Endothelial cell (in vitro differentiated cells): ENCODE results near the gene ZNF326. TPM values are rescaled to one million over a fixed set of nuclear protein-coding genes. Genes with fewer than 3 reads are reported as not detected.

Experiments
- DNase-seq: peaks from one replicate; pipeline ENCODE4 v3.0.0; 2021; ENCODE audit warnings: low spot score
- H3K27ac Mint-ChIP-seq: one replicate; pipeline ENCODE4 v1.8.0; 2021; ENCODE audit warnings: mixed read lengths, inconsistent platforms; ENCODE audit not compliant: unreplicated experiment
- H3K27me3 Mint-ChIP-seq: one replicate; pipeline ENCODE4 v1.8.0; 2021; ENCODE audit warnings: mild to moderate bottlenecking, moderate library complexity, mixed read lengths, inconsistent platforms; ENCODE audit not compliant: unreplicated experiment
- H3K36me3 Mint-ChIP-seq: one replicate; pipeline ENCODE4 v1.8.0; 2021; ENCODE audit warnings: mild to moderate bottlenecking, low read depth, mixed read lengths, inconsistent platforms; ENCODE audit not compliant: unreplicated experiment
- H3K4me1 Mint-ChIP-seq: one replicate; pipeline ENCODE4 v1.8.0; 2021; ENCODE audit warnings: mild to moderate bottlenecking, mixed read lengths, inconsistent platforms; ENCODE audit not compliant: unreplicated experiment
- H3K4me3 Mint-ChIP-seq: one replicate; pipeline ENCODE4 v1.8.0; 2021; ENCODE audit warnings: mild to moderate bottlenecking, mixed read lengths, inconsistent platforms; ENCODE audit not compliant: unreplicated experiment
- H3K9me3 Mint-ChIP-seq: one replicate; pipeline ENCODE4 v1.8.0; 2021; ENCODE audit warnings: mixed read lengths, inconsistent platforms; ENCODE audit not compliant: unreplicated experiment
- total RNA-seq: library from RNA; stranded (reverse); fragmentation: NEBNext Ultra II Directional; extraction: Animal tissue kit (Norgen Biotek cat#: 25700); gene quantifications from one replicate; pipeline ENCODE4 v1.2.1, GENCODE V29; 2021; ENCODE audit not compliant: unreplicated experiment
- TF ChIP-seq, protein P1 (sequence below): fragments of 200-600 bp; sonication (generic); IDR thresholded peaks from one replicate; pipeline ENCODE4 v1.5.0; 2021; ENCODE audit warnings: antibody characterized with exemption; ENCODE audit not compliant: unreplicated experiment

The ZNF326 gene
- total RNA-seq, 1 donor from 2014 or later, result 36.5 TPM

DNA sequence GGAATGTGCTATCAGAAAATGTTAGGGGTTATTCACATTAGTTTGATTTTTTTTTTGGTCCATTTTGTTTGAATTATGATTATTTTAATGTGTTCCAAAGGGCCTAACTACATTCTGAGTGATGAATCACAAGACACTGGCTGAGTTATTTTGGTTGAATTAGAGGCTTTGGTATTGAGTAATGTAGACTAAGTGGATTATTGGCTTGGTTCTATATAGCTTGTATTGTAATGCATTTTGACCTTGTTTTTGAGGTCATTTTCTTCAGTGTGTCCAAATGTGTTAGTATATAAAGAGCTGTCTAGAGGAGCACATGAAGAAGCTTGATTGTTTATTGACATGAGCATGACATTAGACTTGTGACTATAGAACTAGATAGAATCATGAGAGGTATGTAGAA, 3.4 kb downstream of the ZNF326 start:
- H3K27ac Mint-ChIP-seq, result no peak overlapping the region
- no peaks in the 10 kb centered on the region for H3K9me3 Mint-ChIP-seq
- H3K4me1 Mint-ChIP-seq, result peaks cover 15% of the 10 kb centered on the region

DNA sequence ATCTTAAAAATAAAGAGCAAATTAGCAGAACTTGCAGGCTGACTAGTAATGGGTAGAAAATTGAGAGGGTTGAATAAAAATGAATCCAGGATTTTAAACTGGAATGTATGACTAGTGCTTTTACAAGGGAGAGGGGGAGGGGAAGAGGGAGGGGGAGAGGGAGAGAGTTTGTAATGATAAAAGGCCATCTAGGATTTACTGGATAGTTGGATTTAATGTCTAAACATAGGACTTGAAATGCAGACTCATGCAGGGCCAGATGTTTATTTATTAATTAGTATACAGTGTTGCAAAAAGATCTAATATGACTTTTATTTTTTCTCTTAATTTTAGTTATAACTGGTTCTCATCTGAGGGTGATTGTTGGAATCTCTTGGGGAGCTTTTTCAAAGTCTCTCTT, 4.3 kb downstream of the ZNF326 start:
- DNase-seq, result no peak
- TF ChIP-seq, protein P1, sequence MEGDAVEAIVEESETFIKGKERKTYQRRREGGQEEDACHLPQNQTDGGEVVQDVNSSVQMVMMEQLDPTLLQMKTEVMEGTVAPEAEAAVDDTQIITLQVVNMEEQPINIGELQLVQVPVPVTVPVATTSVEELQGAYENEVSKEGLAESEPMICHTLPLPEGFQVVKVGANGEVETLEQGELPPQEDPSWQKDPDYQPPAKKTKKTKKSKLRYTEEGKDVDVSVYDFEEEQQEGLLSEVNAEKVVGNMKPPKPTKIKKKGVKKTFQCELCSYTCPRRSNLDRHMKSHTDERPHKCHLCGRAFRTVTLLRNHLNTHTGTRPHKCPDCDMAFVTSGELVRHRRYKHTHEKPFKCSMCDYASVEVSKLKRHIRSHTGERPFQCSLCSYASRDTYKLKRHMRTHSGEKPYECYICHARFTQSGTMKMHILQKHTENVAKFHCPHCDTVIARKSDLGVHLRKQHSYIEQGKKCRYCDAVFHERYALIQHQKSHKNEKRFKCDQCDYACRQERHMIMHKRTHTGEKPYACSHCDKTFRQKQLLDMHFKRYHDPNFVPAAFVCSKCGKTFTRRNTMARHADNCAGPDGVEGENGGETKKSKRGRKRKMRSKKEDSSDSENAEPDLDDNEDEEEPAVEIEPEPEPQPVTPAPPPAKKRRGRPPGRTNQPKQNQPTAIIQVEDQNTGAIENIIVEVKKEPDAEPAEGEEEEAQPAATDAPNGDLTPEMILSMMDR, result no peak
- Mint-ChIP-seq H3K4me1 (peaks cover 15% of the 10 kb centered on the region), H3K27ac (no peak overlapping the region), H3K4me3 (no peak overlapping the region), H3K36me3 (peaks cover 4% of the 10 kb centered on the region), H3K27me3 (peaks cover 4% of the 10 kb centered on the region), H3K9me3 (no peaks in the 10 kb centered on the region)

More for the DNA sequence above, 3.4 kb downstream of the ZNF326 start:
- H3K4me3 Mint-ChIP-seq, result no peak overlapping the region
- H3K36me3 Mint-ChIP-seq, result peaks cover 4% of the 10 kb centered on the region
- peaks cover 4% of the 10 kb centered on the region for H3K27me3 Mint-ChIP-seq
- no peak for DNase-seq
- TF ChIP-seq, protein P1, result no peak

DNA sequence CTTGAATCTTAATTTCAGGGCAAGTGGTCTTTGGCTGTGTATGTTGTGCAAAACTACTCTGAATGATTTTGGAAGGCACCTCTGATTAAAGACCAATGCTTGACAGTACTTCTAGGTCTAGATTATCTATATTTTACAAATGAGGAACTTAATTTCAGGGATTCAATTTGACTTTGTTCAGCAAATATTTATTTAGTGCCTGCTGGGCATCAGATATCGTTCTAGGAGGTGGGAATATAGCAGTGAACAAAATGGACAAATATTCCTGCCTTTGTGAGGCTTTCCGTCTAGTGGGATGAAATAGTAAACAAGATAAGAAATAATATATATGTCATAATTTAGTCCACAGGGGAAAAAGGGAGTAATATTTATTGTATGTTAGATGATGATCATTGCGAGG, 4.7 kb downstream of the ZNF326 start:
- Mint-ChIP-seq H3K27ac (no peak overlapping the region), H3K9me3 (no peaks in the 10 kb centered on the region), H3K4me3 (no peak overlapping the region), H3K27me3 (peaks cover 4% of the 10 kb centered on the region), H3K36me3 (peaks cover 4% of the 10 kb centered on the region), H3K4me1 (peaks cover 15% of the 10 kb centered on the region)
- TF ChIP-seq, protein P1, result no peak
- DNase-seq, result no peak

DNA sequence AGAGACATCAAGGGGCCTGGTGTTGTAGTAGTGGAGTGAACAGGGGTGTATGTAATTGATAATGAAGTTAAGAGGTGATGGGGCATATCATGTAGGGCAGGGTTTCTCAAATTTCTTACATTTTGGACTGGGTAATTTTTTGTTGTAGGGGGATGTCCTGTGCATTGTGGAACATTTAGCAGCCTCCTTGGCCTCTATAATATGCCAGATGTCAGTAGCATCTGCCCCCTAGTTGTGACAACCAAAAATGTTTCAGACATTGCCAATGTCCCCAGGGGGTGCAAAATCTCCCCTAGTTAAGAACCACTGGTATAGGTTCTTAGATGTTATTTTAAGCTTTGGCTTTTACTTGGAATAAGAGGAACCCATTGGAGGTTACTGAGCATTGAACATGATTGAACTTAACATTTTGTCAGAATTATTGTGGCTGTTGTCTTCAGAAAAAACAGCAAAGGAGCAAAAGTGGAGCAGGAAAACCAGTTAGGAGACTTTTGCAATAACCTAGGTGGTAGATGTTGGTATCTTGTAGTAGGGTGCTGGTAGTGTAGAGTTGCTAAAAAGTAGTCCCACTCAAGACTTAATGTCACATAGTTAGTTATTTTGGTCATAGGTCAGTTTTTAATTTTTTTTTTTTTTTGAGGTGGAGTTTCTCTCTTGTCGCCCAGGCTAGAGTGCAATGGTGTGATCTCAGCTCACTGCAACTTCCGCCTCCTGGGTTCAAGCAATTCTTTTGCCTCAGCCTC, 6.2 kb downstream of the ZNF326 start:
- peaks cover 11% of the 10 kb centered on the region for H3K4me1 Mint-ChIP-seq
- no peak for DNase-seq
- no peak overlapping the region for H3K27ac Mint-ChIP-seq
- TF ChIP-seq, protein P1, result no peak
- H3K27me3 Mint-ChIP-seq, result no peaks in the 10 kb centered on the region
- no peak overlapping the region for H3K4me3 Mint-ChIP-seq
- no peaks in the 10 kb centered on the region for H3K36me3 Mint-ChIP-seq
- H3K9me3 Mint-ChIP-seq, result no peaks in the 10 kb centered on the region

DNA sequence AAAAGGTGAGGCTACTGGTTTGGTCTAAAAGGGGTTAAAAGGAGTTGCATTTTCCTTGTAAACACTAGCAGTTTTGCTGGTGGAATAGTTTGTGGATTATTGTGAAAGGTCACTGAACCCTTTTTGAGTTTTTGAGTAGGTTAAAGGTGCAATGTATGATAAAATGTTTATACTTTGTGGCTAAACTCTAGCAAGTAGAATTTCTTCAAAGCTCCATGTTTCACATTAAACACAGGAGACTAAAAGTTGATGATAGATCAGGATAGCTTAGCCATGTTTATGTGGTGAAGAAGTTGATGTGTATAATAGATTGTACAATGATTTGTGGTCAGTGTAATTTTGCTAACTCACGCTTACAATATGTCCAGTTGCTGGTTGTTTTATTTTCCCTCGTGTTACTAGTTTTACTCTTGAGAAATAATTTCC, 13.1 kb downstream of the ZNF326 start:
- H3K4me3 Mint-ChIP-seq, result no peak overlapping the region

More for the DNA sequence above, 13.1 kb downstream of the ZNF326 start:
- DNase-seq, result no peak
- peaks cover 15% of the 10 kb centered on the region for H3K36me3 Mint-ChIP-seq
- no peaks in the 10 kb centered on the region for H3K4me1 Mint-ChIP-seq
- TF ChIP-seq, protein P1, result no peak
- no peaks in the 10 kb centered on the region for H3K9me3 Mint-ChIP-seq
- no peak overlapping the region for H3K27ac Mint-ChIP-seq
- no peaks in the 10 kb centered on the region for H3K27me3 Mint-ChIP-seq
